ENCODE measurements around the gene SNPH.

The SNPH gene

DNA sequence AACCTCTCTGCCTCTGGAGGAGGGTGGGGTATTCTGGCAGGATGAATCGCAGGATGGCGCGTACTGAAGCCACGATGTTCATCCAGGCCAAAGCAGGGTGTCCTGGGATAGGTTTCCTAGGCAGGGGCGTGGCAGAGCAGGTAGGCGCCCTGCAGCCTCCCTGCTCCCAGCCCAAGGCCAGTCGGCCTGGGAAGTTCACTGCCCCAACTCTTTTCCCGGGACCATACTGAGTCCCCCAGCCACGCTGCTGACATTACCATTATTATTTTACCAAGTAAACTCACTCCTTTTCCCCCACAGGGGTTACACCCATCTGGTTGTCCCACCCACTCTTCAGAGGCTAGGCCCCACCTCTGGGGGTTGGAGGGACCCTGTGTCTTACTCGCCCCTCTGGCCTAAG lies 41.1 kb downstream of the SNPH start:
- no peak for DNase-seq (ENCODE audit: low spot score)

DNA sequence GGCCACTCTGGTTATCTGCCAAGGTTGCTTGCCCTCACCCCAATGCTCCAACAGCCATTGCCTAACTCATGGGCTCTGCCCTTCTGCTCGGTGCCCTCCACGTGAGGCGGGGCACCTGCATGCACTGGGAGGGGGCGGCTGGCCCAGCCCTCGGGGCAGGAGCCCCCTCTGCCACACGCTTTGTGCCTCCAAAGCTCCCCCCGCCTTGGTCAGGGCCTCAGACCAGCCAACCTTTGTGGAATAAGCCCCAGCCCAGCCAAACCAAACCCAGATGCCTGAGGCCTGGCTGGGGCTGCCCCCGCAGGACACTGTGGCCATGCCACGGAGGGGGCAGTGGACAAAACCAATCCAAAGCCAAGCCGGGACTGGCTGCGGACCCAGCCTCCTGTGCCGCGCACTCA lies 41.5 kb downstream of the SNPH start:
- no peak for DNase-seq (ENCODE audit: low spot score)

DNA sequence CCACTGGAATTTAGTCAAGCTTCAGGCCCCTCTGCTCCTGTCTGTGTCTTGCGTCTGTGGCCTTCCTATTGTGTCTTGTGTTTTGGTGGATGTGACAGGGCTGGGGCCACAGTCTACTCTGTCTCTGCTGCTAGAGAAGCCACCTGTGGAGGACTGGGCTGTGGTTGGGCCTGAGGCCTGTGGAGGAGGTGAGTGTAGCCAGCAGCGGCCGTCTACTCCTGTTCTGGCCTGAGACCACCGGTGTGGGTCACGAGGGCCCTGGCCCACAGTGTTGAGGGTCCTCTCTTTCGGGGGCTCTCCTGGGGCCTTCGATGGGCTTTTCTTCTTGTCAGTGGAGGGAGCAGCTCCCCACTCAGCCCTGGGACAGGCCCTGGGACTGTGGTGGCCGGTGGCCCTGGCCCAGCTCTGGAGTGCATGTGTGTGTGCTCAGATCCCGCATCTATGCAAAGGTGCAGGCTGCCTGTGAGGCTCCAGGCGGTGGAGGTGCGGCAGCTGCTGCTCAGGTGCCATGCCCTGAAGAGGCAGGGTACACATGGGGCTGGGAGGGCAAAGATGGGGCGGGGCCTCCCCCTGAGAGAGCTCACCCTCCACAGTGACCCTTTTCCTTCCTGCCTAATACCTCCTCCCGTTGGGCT lies 42.1 kb downstream of the SNPH start:
- no peak for DNase-seq (ENCODE audit: low spot score)

DNA sequence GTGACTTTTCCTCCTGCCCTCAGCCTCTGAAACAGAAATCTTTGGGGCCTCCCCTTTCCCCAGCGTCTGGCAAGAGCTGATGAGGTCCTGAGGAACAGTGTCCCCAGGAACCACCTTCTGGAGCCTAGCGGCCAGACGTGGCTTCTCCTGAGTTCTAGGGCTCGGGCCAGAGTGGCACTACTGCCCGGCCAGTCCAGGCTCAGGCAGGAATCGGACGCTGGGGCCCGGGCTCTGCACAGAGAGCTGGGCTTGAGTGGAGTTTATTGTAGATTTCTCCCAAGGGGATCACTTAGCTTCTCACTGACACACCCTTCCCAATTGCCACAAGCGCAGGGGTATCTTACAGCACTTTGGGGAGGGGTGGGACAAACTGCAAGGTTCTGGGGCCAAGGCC lies 42.6 kb downstream of the SNPH start:
- no peak for DNase-seq (ENCODE audit: low spot score)

DNA sequence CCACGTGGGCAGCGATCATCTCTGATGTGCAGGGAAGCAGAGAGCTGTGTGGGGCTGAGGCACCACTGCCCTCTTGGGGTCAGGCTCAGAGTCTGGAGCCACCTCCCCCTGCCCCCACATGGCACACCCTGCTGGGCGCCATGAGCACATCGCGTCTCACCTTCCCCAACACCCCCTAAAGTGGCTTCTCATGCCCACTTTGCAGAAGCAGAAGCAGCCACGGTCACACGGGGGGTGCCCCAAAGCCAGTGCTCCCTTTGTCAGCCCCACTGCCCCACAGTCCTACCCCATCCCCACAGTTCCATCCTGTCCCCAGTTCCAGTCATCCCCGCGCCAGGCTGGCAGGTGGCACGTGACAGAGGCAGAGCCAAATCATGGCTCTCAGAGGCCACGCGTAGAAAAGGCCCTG lies 43.3 kb downstream of the SNPH start:
- DNase-seq (ENCODE audit: low spot score), result no peak

DNA sequence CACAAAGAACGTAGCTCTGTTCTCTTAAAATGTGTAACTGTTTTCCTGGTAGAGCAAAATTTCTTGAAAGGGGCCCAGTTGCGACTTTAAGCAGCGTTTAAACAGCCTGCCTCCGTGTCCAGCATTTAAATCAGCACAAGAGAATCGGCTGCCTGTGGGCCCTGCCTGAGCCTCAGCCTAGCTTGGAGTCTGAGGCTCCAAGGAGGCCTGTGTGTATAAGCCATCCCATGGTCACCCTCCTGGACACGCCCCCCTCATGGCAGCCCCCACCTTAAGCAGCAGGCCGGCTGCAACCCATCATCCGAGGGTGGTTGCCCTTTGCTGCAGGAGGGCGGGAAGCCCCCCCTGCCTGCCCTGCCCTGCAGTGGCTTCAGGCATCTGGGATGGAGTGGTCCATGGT lies 44.0 kb downstream of the SNPH start:
- DNase-seq (ENCODE audit: low spot score), result no peak

DNA sequence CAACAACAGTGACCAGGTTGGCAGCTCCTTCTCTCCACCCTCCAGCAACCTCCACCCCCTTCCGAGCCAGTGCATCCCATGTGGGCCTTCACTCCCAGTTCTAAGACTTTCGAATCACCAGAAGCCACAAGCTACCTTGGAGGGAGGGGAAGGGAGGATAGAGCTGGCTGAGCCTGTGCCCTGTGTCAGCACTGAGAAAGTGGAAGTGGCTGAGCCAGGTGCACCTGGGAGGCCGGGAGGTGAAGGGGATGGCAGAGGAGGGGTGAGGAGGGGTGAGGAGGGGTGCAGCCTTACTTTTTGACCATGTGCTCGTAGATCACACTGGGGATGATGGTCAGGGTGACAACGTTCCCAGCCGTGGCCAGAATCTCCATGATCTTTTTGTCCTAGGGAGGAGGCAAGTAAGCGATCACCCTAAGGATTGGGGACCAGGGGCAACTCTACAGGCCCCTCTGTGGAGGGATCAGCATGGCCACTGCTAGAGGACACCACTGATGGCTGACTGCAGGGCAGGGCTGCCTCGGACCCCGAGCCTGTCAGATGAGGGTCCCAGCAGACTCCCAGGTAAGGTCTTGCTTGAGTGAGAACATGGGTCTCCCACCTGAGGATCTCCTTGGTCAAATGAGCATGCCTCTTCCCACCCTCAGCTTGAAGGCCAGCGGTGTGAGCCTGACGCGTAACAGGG lies 44.6 kb downstream of the SNPH start:
- DNase-seq (ENCODE audit: low spot score), result no peak

DNA sequence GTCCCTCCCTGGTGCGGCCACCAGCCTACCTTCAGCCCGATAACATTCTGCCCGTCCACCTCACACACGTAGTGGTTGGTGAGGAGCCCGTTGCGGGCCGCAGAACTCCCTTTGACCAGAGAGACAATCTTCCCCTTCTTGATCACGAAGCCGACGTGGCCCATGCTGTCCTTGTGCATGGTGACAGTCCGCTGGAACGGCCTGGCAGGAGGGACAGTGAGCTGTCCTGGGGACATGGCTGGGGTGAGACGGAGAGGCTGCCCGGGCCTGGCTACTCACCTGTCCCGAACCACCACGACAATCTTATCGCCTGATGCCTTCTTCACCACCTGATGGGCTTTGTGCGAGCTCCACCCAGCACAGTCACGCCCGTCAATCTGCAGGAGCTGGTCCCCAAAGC lies 46.2 kb downstream of the SNPH start:
- DNase-seq (ENCODE audit: low spot score), result no peak

DNA sequence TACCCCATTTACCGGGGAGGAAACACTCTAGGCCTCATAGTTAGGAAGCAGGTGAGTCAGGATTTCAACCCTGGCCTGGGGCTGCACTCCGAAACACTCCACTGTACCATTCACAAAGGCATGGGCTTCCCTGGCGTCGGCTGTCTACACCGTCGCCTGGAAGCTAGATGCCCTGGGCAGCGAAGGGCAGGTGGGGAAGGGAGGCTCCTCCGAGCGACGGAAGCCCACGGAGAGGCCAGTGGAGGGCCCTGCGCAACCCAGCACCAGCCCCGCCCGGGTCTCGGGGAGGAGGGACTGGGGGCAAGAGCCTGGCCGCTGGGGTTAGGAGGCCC lies 46.8 kb downstream of the SNPH start:
- no peak for DNase-seq (ENCODE audit: low spot score)

DNA sequence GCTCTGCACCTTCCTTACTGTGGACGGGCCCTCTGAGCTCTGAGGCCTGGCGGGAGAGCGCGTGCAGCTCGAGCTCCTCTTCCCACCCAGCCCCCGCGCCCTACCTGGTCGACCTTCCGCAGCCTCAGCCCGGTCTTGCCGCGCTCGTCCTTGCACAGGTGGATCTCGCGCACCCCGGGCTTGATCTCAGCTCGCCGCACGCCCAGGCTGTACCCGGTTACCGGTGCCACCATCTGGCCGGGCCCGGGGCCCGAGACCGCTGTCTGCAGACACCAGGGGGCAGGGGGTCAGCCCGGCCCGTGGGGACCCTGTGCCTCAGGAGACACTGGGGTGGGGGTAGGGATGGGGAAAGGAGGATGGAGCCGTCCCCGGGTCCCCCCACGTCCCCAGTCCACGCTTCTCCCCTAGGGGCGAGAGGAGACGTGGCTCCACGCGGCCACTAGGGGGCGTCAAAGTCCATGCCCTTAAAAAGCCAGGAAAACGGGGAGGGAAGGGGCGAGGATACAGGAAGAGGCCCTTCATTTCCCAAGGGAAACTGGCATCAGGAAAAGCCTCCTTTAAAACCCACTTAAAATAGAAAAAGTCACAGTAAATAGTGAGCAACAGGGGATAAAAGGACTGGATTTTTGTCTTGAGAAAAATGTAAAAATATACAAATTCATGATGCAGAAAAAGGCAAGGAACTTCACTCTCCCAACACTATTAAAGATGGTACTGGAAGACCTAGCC lies 47.3 kb downstream of the SNPH start:
- peak; percentile 82 for DNase-seq (ENCODE audit: low spot score)

DNA sequence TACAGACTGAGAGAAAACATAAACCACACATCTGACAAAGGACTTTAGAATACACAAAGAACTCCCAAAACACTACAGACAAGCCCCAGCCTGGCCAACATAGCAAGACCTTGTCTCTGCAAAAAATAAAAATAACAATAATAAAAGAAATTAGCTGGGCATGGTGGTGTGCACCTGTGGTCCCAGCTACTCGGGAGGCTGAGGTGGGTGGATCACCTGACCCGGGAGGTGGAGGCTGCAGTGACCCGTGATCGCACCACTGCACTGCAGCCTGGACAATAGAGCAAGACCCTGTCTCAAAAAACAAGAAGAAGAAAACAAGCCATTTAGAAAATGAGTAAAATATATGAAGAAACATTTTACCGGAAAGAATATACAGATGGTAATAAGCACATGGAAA lies 49.7 kb downstream of the SNPH start:
- DNase-seq (ENCODE audit: low spot score), result no peak

DNA sequence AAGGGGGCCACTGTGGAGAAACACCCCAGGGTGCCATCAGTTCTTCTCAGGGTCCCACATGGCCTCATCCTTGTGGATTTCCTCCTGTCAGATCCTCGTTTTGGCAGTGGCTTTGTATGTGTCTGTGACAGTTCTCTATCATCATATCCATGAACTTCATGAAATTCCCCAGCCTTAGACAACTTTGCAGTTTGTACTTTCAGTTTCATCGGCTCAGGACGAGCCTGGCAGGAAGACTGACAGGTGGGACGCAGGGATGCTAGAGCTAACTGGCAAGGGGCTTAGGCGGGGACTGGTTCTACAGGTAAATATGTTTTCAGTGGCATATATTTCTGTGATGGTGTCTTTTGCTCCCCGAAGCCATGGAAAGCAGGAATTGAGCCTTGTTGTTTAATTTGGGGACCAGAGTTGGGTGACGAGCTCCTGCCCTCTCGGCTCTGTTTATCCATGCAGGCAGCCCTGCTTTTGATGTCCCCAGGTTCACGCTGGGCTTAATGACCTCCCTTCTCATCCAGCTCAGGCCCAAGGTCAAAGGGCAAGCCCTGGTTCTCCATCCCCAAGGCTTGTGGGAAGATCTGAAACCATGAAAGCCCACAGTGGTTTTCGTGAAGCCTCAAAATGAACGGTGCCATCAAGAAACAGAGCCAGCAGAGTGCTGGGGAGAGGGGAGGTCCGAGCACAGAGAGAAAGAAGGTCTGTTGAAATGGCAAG lies 51.6 kb downstream of the SNPH start:
- DNase-seq (ENCODE audit: low spot score), result no peak

DNA sequence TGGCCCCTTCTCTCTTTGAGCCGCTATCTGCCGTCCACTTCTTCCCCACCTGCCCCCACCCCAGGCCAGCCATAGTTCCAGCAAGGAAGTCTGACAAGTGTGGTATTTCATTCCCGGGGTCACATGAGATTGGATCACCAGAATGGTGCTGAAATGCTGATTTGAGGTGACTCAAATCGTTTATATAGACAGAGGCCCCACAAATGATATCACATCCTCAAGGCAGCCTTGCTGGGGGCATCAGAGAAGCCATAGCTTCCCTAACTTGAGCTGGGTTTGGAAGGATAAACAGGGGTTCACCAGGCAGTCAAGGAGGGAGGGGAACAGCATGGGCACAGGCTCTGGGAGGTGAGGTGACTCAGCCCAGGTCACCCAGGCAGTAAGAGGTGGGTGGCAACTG lies 53.0 kb downstream of the SNPH start:
- DNase-seq (ENCODE audit: low spot score), result no peak

DNA sequence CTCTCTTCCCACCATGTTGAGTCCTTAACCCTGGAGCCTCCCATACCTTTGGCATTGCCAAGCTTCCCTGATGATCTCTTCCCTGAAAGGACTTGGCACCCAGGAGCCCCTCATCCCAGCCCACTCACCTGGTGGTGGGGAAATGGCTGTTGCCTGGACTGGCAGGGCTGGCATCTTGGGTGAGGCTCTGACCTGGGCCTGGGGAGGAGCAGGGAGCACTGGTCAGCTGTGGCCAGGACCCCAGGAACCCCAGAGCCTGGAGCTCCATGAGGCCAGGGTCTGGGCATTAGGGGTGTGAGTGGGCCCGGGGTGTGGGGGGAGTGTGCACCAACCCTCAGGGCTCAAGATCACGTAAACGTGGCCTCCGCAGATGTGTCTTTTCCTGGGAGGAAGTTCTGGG lies 53.4 kb downstream of the SNPH start:
- no peak for DNase-seq (ENCODE audit: low spot score)

DNA sequence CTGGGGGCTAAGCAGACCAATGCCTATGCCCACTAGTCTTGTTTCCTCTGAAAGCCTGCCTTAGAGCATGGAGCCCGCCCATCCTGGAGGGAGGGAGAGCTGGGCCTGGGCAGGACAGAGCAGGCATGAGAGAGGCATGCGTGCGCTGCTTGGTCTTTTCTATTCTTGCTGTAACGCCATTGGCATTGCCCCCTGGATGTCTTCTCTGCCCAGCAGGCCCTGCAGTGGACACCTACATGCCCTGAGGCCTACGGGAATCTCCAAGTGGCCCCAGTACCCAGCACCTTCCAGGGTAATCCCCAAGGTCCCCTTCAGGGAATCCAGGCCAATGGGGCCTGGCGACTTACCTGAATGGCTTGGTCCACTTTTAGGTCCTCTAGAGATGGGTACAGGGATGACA lies 53.9 kb downstream of the SNPH start:
- DNase-seq (ENCODE audit: low spot score), result no peak

DNA sequence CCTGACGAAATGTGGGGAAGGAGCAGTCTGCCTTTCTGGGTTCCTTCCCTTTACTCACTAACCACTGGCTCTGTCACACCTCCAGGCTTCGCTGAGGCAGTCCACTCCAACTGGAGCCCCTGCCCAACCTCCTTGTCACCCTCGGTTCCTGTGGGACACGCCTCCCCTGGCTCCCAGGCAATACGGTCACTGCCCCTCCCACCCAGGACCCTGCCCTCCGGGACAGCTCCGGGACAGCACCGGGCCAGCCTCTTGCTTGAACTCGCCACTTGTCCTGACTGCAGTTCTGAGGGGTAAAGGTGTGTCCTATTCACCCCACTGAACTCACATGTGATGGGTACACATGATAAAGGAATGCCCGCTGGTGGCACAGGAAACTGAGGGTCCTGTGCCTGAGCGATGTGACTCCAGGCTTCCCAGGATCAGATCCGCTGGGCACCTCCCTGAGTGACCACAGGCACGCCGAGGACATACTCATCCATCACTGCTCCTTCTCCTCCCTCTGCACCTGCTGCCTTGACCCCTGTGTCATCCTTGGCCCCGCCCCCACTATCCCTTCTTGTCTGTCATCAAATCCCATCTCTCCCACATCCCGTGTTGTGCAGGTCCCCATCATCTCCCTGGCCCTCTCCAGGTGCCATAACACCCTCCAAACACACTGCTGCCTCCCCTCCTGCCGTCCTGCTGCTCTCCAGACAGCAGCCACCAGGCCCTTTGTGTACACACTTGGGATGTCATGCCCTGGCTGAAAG lies 55.0 kb downstream of the SNPH start:
- no peak for DNase-seq (ENCODE audit: low spot score)

DNA sequence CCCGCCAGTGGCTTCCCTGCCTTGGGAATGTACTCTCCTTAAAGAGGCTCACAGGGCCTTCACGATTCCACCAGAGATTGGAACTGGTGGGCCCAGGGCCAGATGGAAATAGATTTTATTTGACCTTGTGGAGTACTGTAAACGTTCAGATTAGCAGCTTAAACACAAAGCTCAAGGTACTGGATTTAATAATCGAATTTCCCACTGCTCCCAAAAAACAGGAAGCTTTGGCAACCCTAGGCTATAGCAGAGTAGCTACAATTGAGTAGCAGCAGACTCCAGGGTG lies 55.5 kb downstream of the SNPH start:
- no peak for DNase-seq (ENCODE audit: low spot score)

DNA sequence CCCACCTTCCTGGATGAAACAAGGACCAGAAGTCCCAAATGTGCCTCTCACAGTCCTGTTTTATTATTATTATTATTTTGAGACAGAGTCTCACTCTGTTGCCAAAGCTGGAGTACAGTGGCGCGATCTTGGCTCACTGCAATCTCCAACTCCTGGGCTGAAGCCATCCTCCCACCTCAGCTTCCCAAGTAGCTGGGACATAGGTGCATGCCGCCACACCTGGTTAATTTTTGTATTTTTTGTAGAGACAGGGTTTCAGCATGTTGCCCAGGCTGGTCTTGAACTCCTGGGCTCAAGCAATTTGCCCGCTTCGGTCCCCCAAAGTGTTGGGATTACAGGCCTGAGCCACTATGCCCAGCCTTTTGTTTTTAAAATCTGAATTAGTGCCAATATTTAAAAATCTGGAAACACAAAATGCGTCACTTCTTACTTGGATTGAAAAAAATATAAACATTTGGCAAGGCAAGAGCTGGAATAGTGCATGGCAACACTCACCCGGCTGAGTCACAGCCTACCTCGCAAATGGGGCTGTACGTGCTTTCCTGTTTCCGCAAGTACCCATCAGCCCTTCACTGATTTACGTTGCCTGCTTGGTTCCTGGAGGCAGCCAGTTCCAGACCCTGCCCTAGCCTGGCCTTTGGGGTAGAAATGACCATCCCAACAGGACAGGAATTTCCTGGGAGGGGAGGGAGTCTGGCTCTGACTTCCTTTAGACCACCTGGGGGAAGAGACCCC lies 56.6 kb downstream of the SNPH start:
- peak; percentile 64 for DNase-seq (ENCODE audit: low spot score)

DNA sequence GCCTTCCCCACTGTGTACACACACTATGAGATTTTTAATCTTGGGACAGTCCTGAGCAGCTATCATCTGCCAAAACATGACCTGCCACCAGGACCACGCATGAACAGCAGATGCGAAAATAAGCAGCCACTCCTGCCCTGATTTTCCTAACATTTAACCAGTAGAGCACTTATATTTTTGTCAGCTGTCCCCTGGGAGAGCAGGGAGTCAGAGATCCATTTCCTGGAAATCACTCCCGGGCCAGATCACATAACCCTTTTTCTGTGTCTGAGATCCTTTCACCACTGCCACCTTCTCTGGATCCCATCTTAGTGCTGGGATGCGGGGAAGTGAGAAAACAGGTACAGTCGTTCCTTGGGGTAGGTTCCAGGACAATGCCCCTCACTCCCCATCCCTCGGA lies 57.2 kb downstream of the SNPH start:
- peak; percentile 40 for DNase-seq (ENCODE audit: low spot score)

DNA sequence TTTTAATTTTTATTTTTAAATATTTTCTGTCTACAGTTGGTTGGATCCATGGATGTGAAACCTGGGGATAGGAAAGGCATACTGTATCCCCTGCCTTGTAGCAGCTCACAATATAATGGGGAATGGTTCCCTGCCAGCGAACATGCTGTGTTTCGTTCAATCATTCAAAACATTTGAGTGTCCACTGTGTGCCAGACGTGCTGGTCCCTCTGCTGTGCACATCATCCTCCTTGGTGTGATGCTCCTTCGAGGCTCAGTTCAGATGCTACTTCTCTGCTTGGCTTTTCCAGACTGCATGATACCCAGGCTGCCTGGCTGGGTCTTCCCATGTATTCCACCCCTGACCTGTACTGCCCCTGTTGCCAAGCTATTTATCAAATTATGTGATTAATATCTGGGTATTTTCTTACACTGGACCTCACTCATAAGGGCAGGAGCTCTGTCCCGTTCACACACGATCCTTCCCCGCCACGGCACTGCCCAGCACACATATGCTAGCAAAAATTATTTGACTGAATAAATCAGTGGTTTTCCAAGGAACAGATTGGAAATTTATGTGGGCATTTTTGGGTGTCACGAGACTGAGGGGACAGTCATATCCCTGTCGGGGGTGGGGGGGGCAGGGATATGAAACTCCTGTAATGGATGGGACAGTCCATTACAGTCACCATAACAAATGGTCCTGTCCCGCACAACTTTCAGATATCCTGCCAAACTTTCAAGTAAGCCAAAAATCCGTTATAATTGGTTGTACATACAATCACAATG lies 57.9 kb downstream of the SNPH start:
- DNase-seq (ENCODE audit: low spot score), result peak; percentile 25

DNA sequence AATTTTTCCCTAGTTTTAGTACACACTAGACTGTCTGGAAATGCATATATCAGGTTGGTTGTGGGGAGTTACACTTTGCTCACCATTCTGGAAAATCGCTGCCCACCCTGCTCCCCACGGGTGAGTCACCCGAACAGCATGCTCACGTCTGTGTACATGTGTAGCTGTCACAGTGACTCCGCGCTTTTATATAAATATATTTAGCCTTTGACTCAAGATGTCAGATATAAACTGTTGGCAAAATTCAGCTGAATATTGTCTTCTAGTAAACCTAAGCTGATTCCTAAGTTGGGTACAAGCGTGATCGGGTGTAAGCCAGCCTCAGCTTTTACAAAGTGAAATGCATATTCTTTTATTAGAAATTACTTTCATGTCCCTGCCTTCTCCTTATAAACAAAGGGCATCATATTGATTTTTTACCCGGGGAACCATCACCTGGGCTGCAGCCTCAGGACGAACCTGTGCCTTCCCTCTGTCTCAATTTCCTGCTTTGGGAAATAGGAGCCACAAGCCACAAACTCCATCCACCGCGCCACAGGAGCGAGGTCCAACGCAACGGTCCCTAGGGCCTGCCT lies 58.6 kb downstream of the SNPH start:
- DNase-seq (ENCODE audit: low spot score), result no peak

Data from left forelimb (tissue), 1 donor.